Suprapubic skin (tissue), 4 donors: ENCODE results near the gene GSX2. TPM values are rescaled to one million over a fixed set of nuclear protein-coding genes. Genes with fewer than 3 reads are reported as not detected.

Experiments
- DNase-seq, 2 donors: peaks; one replicate each; pipeline ENCODE4 v3.0.0-alpha.2; 2019; ENCODE audit warnings: low spot score in 2 of 2
- H3K27ac ChIP-seq: fragments of 200-600 bp; sonication (generic); one replicate; pipeline ENCODE4 v1.5.1; 2019
- H3K27me3 ChIP-seq: fragments of 200-600 bp; sonication (generic); one replicate; pipeline ENCODE4 v1.5.1; 2019
- H3K36me3 ChIP-seq: fragments of 200-600 bp; sonication (generic); one replicate; pipeline ENCODE4 v1.5.1; 2019
- H3K4me1 ChIP-seq: fragments of 200-600 bp; sonication (generic); one replicate; pipeline ENCODE4 v1.5.1; 2019
- H3K4me3 ChIP-seq: fragments of 200-600 bp; sonication (generic); one replicate; pipeline ENCODE4 v1.5.1; 2019; ENCODE audit warnings: mild to moderate bottlenecking
- H3K9me3 ChIP-seq: fragments of 200-600 bp; sonication (generic); one replicate; pipeline ENCODE4 v1.5.1; 2019
- EP300 ChIP-seq: sonication (generic); formaldehyde crosslinking; IDR thresholded peaks from one replicate; pipeline ENCODE4 v1.6.1; 2017; ENCODE audit warnings: antibody characterized with exemption
- POLR2A ChIP-seq, 2 donors: fragments of 450-650 bp; IDR thresholded peaks; one replicate each; pipeline ENCODE4 v1.6.1; 2017; ENCODE audit warnings: antibody characterized with exemption in 2 of 2, mild to moderate bottlenecking in 2 of 2, moderate library complexity in 2 of 2
- POLR2AphosphoS5 ChIP-seq, 3 donors: sonication (generic); formaldehyde crosslinking; IDR thresholded peaks; one replicate each; pipeline ENCODE4 v1.6.1; 2017; ENCODE audit warnings: antibody characterized with exemption in 3 of 3
- WGBS: methylation state at CpG from one replicate; pipeline ENCODE4 v1.1.5; 2018; 5-methylcytosine and 5-hydroxymethylcytosine counted together
- total RNA-seq, 4 donors: library from RNA; depleted of rRNA; stranded (reverse); fragments of >200 nt; gene quantifications; one replicate each; pipeline ENCODE4 v1.1.0, GENCODE V29; 2016
- TF ChIP-seq, protein P1 (sequence below), 2 donors: fragments of 200-600 bp in 1 of 2; fragments of 450-650 bp in 1 of 2; sonication (generic) in 1 of 2; IDR thresholded peaks; one replicate each; pipeline ENCODE4 v1.5.1; 2016 to 2019; ENCODE audit warnings: antibody characterized with exemption in 2 of 2, mild to moderate bottlenecking in 1 of 2, moderate library complexity in 1 of 2

GSX2 gene
- total RNA-seq, 4 donors from 2014 or later: 0.53 TPM; not detected in 3

- H3K4me1 ChIP-seq: peaks cover 41% of the 10 kb centered on the region
- no peak overlapping the region for H3K4me3 ChIP-seq
- TF ChIP-seq EP300 (no peak), POLR2A (IDR thresholded peaks at IDR 0.05) (no peak), POLR2AphosphoS5 (IDR thresholded peaks at IDR 0.05) (no peak)
- TF ChIP-seq, protein P1, sequence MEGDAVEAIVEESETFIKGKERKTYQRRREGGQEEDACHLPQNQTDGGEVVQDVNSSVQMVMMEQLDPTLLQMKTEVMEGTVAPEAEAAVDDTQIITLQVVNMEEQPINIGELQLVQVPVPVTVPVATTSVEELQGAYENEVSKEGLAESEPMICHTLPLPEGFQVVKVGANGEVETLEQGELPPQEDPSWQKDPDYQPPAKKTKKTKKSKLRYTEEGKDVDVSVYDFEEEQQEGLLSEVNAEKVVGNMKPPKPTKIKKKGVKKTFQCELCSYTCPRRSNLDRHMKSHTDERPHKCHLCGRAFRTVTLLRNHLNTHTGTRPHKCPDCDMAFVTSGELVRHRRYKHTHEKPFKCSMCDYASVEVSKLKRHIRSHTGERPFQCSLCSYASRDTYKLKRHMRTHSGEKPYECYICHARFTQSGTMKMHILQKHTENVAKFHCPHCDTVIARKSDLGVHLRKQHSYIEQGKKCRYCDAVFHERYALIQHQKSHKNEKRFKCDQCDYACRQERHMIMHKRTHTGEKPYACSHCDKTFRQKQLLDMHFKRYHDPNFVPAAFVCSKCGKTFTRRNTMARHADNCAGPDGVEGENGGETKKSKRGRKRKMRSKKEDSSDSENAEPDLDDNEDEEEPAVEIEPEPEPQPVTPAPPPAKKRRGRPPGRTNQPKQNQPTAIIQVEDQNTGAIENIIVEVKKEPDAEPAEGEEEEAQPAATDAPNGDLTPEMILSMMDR (IDR thresholded peaks at IDR 0.05): no peak
- peak overlapping the region; percentile 97 for H3K27ac ChIP-seq
- peak in 1 of 2 donors; percentile 79 for DNase-seq
- no peaks in the 10 kb centered on the region for H3K27me3 ChIP-seq
- H3K9me3 ChIP-seq: no peaks in the 10 kb centered on the region
- no peaks in the 10 kb centered on the region for H3K36me3 ChIP-seq
- 29% methylated on average over 5 of the region's 5 CpGs for WGBS
Measured at GRCh38 chr4:54067166-54067565, 32.8 kb upstream of the GSX2 start.

- Histone ChIP-seq H3K36me3 (no peaks in the 10 kb centered on the region), H3K4me1 (no peaks in the 10 kb centered on the region), H3K27ac (no peak overlapping the region), H3K9me3 (no peaks in the 10 kb centered on the region), H3K27me3 (no peaks in the 10 kb centered on the region), H3K4me3 (no peak overlapping the region)
- TF ChIP-seq, protein P1 (IDR thresholded peaks at IDR 0.05): no peak
- TF ChIP-seq POLR2A (IDR thresholded peaks at IDR 0.05) (no peak), EP300 (no peak), POLR2AphosphoS5 (IDR thresholded peaks at IDR 0.05) (no peak)
- no peak for DNase-seq
- 96% methylated on average over 2 of the region's 2 CpGs for WGBS
Measured at GRCh38 chr4:54073271-54073880, 26.6 kb upstream of the GSX2 start.

DNA sequence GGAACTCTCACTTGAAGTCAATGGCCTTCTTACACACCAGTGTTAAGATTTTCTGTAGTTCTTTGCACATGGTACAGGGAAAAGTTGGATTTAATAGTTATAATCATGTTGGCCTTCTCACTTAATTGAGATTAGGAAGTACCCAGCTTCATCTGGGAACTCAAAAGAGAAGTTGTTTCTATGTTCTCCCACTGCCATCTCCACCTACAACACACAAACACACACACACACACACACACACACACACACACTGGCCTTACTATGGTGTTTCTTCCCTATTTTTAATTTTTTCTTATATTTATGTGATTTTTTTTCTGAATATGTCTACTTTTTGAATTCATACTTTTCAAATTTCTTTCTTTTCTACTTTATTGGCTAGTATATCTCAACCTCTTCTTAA, 25.6 kb upstream of the GSX2 start:
- Histone ChIP-seq H3K36me3 (no peaks in the 10 kb centered on the region), H3K4me3 (no peak overlapping the region), H3K27me3 (no peaks in the 10 kb centered on the region), H3K4me1 (no peaks in the 10 kb centered on the region), H3K27ac (no peak overlapping the region), H3K9me3 (no peaks in the 10 kb centered on the region)
- DNase-seq: no peak
- TF ChIP-seq POLR2A (IDR thresholded peaks at IDR 0.05) (no peak), EP300 (no peak), POLR2AphosphoS5 (IDR thresholded peaks at IDR 0.05) (no peak)
- TF ChIP-seq, protein P1 (IDR thresholded peaks at IDR 0.05): no peak

DNA sequence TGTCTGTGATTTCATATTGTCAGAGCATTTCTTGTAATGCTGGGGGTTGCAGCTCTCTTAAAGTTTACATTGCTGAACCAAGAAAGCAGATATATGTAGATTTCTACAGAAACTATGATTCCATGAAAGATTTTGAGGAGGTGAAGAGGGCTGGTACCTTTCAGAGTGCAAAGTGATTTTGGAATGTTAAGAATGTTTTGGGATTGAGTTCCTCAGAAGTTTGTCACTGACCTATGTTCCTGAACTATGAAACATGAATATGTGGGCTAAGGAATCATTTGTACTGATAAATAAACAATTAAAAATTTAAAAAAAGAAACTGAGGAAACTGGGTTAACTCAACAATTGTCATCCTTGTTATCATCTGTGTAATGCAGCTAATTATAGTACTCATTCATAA, 23.3 kb upstream of the GSX2 start:
- H3K4me3 ChIP-seq: no peak overlapping the region
- no peaks in the 10 kb centered on the region for H3K9me3 ChIP-seq
- H3K27ac ChIP-seq: no peak overlapping the region
- H3K36me3 ChIP-seq: no peaks in the 10 kb centered on the region
- no peaks in the 10 kb centered on the region for H3K27me3 ChIP-seq
- DNase-seq: no peak
- no peaks in the 10 kb centered on the region for H3K4me1 ChIP-seq
- no peak for TF ChIP-seq POLR2A (IDR thresholded peaks at IDR 0.05)
- TF ChIP-seq POLR2AphosphoS5 (IDR thresholded peaks at IDR 0.05): no peak
- TF ChIP-seq, protein P1 (IDR thresholded peaks at IDR 0.05): no peak
- no peak for TF ChIP-seq EP300

GRCh38 chr4:54077812-54078211, 22.2 kb upstream of the GSX2 start:
- H3K27me3 ChIP-seq: no peaks in the 10 kb centered on the region
- H3K27ac ChIP-seq: no peak overlapping the region
- H3K4me3 ChIP-seq: no peak overlapping the region

More at GRCh38 chr4:54077812-54078211, 22.2 kb upstream of the GSX2 start:
- WGBS: 82% methylated on average over 1 of the region's 1 CpG
- Histone ChIP-seq H3K36me3 (no peaks in the 10 kb centered on the region), H3K9me3 (no peaks in the 10 kb centered on the region), H3K4me1 (peaks cover 3% of the 10 kb centered on the region)
- TF ChIP-seq POLR2AphosphoS5 (IDR thresholded peaks at IDR 0.05): no peak
- TF ChIP-seq, protein P1 (IDR thresholded peaks at IDR 0.05): no peak
- no peak for TF ChIP-seq POLR2A (IDR thresholded peaks at IDR 0.05)
- TF ChIP-seq EP300: no peak
- no peak for DNase-seq
